ENCODE measurements around the gene ZEB2.

Gene ZEB2

GRCh38 chr2:144431998-144432397 is 87.9 kb downstream of the ZEB2 start:
- Histone ChIP-seq H3K27ac (ENCODE audit: low read depth, low read length) (no peak overlapping the region), H3K36me3 (ENCODE audit: insufficient read depth, low read length) (no peaks in the 10 kb centered on the region; the same call in 1 of the 2 replicates), H3K9me3 (ENCODE audit: insufficient read depth, low read depth, low read length) (no peaks in the 10 kb centered on the region), H3K9ac (ENCODE audit: low read depth, low read length) (no peak overlapping the region), H3K4me3 (ENCODE audit: low read length) (no peak overlapping the region), H3K4me1 (ENCODE audit: insufficient read depth, low read length) (peaks cover 38% of the 10 kb centered on the region), H3K27me3 (ENCODE audit: insufficient read depth, low read length) (no peaks in the 10 kb centered on the region)
- 90% methylated on average over 3 of the region's 3 CpGs for WGBS

GRCh38 chr2:144431392-144431783 is 88.5 kb downstream of the ZEB2 start:
- no peaks in the 10 kb centered on the region; the same call in 1 of the 2 replicates for H3K36me3 ChIP-seq (ENCODE audit: insufficient read depth, low read length)

GRCh38 chr2:144430722-144431391 is 89.1 kb downstream of the ZEB2 start:
- Histone ChIP-seq H3K27ac (ENCODE audit: low read depth, low read length) (peak overlapping the region; percentile 38; the same call in 1 of the 2 replicates), H3K4me3 (ENCODE audit: low read length) (peak overlapping the region; percentile 14; the same call in 1 of the 2 replicates)
- 84% methylated on average over 10 of the region's 10 CpGs for WGBS

More at GRCh38 chr2:144431392-144431783, 88.5 kb downstream of the ZEB2 start:
- H3K9ac ChIP-seq (ENCODE audit: low read depth, low read length), result no peak overlapping the region
- 7% methylated on average over 8 of the region's 8 CpGs for WGBS
- peak overlapping the region; percentile 38; the same call in 1 of the 2 replicates for H3K27ac ChIP-seq (ENCODE audit: low read depth, low read length)
- no peaks in the 10 kb centered on the region for H3K9me3 ChIP-seq (ENCODE audit: insufficient read depth, low read depth, low read length)
- H3K4me3 ChIP-seq (ENCODE audit: low read length), result peak overlapping the region; percentile 14; the same call in 1 of the 2 replicates
- H3K4me1 ChIP-seq (ENCODE audit: insufficient read depth, low read length), result peaks cover 38% of the 10 kb centered on the region
- H3K27me3 ChIP-seq (ENCODE audit: insufficient read depth, low read length), result no peaks in the 10 kb centered on the region

GRCh38 chr2:144429396-144430112 is 90.4 kb downstream of the ZEB2 start:
- 98% methylated on average over 6 of the region's 6 CpGs for WGBS
- no peak overlapping the region for H3K9ac ChIP-seq (ENCODE audit: low read depth, low read length)
- no peaks in the 10 kb centered on the region; the same call in 1 of the 2 replicates for H3K36me3 ChIP-seq (ENCODE audit: insufficient read depth, low read length)

More at GRCh38 chr2:144430722-144431391, 89.1 kb downstream of the ZEB2 start:
- Histone ChIP-seq H3K9me3 (ENCODE audit: insufficient read depth, low read depth, low read length) (no peaks in the 10 kb centered on the region), H3K36me3 (ENCODE audit: insufficient read depth, low read length) (no peaks in the 10 kb centered on the region; the same call in 1 of the 2 replicates), H3K4me1 (ENCODE audit: insufficient read depth, low read length) (peaks cover 38% of the 10 kb centered on the region), H3K9ac (ENCODE audit: low read depth, low read length) (no peak overlapping the region), H3K27me3 (ENCODE audit: insufficient read depth, low read length) (no peaks in the 10 kb centered on the region)

GRCh38 chr2:144426981-144427479 is 92.9 kb downstream of the ZEB2 start:
- Histone ChIP-seq H3K27ac (ENCODE audit: low read depth, low read length) (no peak overlapping the region), H3K9ac (ENCODE audit: low read depth, low read length) (no peak overlapping the region)
- WGBS, result 88% methylated on average over 4 of the region's 4 CpGs

More at GRCh38 chr2:144429396-144430112, 90.4 kb downstream of the ZEB2 start:
- Histone ChIP-seq H3K9me3 (ENCODE audit: insufficient read depth, low read depth, low read length) (no peaks in the 10 kb centered on the region), H3K27ac (ENCODE audit: low read depth, low read length) (no peak overlapping the region), H3K4me1 (ENCODE audit: insufficient read depth, low read length) (peaks cover 47% of the 10 kb centered on the region), H3K27me3 (ENCODE audit: insufficient read depth, low read length) (no peaks in the 10 kb centered on the region), H3K4me3 (ENCODE audit: low read length) (no peak overlapping the region)

GRCh38 chr2:144426355-144426754 is 93.6 kb downstream of the ZEB2 start:
- peaks cover 2% of the 10 kb centered on the region; the same call in 1 of the 2 replicates for H3K36me3 ChIP-seq (ENCODE audit: insufficient read depth, low read length)
- H3K4me3 ChIP-seq (ENCODE audit: low read length), result no peak overlapping the region
- H3K4me1 ChIP-seq (ENCODE audit: insufficient read depth, low read length), result peaks cover 31% of the 10 kb centered on the region
- H3K27me3 ChIP-seq (ENCODE audit: insufficient read depth, low read length), result no peaks in the 10 kb centered on the region
- no peaks in the 10 kb centered on the region for H3K9me3 ChIP-seq (ENCODE audit: insufficient read depth, low read depth, low read length)
- H3K27ac ChIP-seq (ENCODE audit: low read depth, low read length), result no peak overlapping the region
- no peak overlapping the region for H3K9ac ChIP-seq (ENCODE audit: low read depth, low read length)
- WGBS, result 90% methylated on average over 1 of the region's 1 CpG

More at GRCh38 chr2:144426981-144427479, 92.9 kb downstream of the ZEB2 start:
- no peaks in the 10 kb centered on the region for H3K9me3 ChIP-seq (ENCODE audit: insufficient read depth, low read depth, low read length)
- H3K36me3 ChIP-seq (ENCODE audit: insufficient read depth, low read length), result peaks cover 2% of the 10 kb centered on the region; the same call in 1 of the 2 replicates
- no peaks in the 10 kb centered on the region for H3K27me3 ChIP-seq (ENCODE audit: insufficient read depth, low read length)
- no peak overlapping the region for H3K4me3 ChIP-seq (ENCODE audit: low read length)
- peaks cover 38% of the 10 kb centered on the region for H3K4me1 ChIP-seq (ENCODE audit: insufficient read depth, low read length)

GRCh38 chr2:144424559-144425240 is 95.2 kb downstream of the ZEB2 start:
- Histone ChIP-seq H3K27ac (ENCODE audit: low read depth, low read length) (no peak overlapping the region), H3K4me1 (ENCODE audit: insufficient read depth, low read length) (peaks cover 19% of the 10 kb centered on the region), H3K27me3 (ENCODE audit: insufficient read depth, low read length) (no peaks in the 10 kb centered on the region), H3K4me3 (ENCODE audit: low read length) (no peak overlapping the region), H3K36me3 (ENCODE audit: insufficient read depth, low read length) (peaks cover 2% of the 10 kb centered on the region; the same call in 1 of the 2 replicates), H3K9me3 (ENCODE audit: insufficient read depth, low read depth, low read length) (no peaks in the 10 kb centered on the region), H3K9ac (ENCODE audit: low read depth, low read length) (no peak overlapping the region)
- WGBS, result 97% methylated on average over 4 of the region's 4 CpGs

- H3K9me3 ChIP-seq (ENCODE audit: insufficient read depth, low read depth, low read length), result no peaks in the 10 kb centered on the region
- H3K27ac ChIP-seq (ENCODE audit: low read depth, low read length), result no peak overlapping the region
- no peak overlapping the region for H3K4me3 ChIP-seq (ENCODE audit: low read length)
- 95% methylated on average over 1 of the region's 1 CpG for WGBS
- no peaks in the 10 kb centered on the region for H3K27me3 ChIP-seq (ENCODE audit: insufficient read depth, low read length)
- H3K4me1 ChIP-seq (ENCODE audit: insufficient read depth, low read length), result peaks cover 12% of the 10 kb centered on the region; the same call in 1 of the 2 replicates
- no peak overlapping the region for H3K9ac ChIP-seq (ENCODE audit: low read depth, low read length)
- H3K36me3 ChIP-seq (ENCODE audit: insufficient read depth, low read length), result peaks cover 8% of the 10 kb centered on the region; the same call in 1 of the 2 replicates
Measured at GRCh38 chr2:144421606-144422510, 98.1 kb downstream of the ZEB2 start.

- no peak overlapping the region for H3K4me3 ChIP-seq (ENCODE audit: low read length)
- no peaks in the 10 kb centered on the region for H3K9me3 ChIP-seq (ENCODE audit: insufficient read depth, low read depth, low read length)
- no peaks in the 10 kb centered on the region for H3K27me3 ChIP-seq (ENCODE audit: insufficient read depth, low read length)
- H3K27ac ChIP-seq (ENCODE audit: low read depth, low read length), result no peak overlapping the region
- H3K9ac ChIP-seq (ENCODE audit: low read depth, low read length), result no peak overlapping the region
- 96% methylated on average over 2 of the region's 3 CpGs for WGBS
- H3K36me3 ChIP-seq (ENCODE audit: insufficient read depth, low read length), result peaks cover 8% of the 10 kb centered on the region; the same call in 1 of the 2 replicates
- H3K4me1 ChIP-seq (ENCODE audit: insufficient read depth, low read length), result no peaks in the 10 kb centered on the region; the same call in 1 of the 2 replicates
Measured at GRCh38 chr2:144419218-144419617, 100.7 kb downstream of the ZEB2 start.

- Histone ChIP-seq H3K27ac (ENCODE audit: low read depth, low read length) (no peak overlapping the region), H3K4me1 (ENCODE audit: insufficient read depth, low read length) (peaks cover 5% of the 10 kb centered on the region; the same call in 1 of the 2 replicates)
- WGBS, result 93% methylated on average over 4 of the region's 4 CpGs
Measured at GRCh38 chr2:144415386-144415785, 104.5 kb downstream of the ZEB2 start.

More at GRCh38 chr2:144415386-144415785, 104.5 kb downstream of the ZEB2 start:
- Histone ChIP-seq H3K9me3 (ENCODE audit: insufficient read depth, low read depth, low read length) (no peaks in the 10 kb centered on the region), H3K27me3 (ENCODE audit: insufficient read depth, low read length) (no peaks in the 10 kb centered on the region), H3K36me3 (ENCODE audit: insufficient read depth, low read length) (peaks cover 6% of the 10 kb centered on the region; the same call in 1 of the 2 replicates), H3K4me3 (ENCODE audit: low read length) (no peak overlapping the region), H3K9ac (ENCODE audit: low read depth, low read length) (no peak overlapping the region)
